ENCODE data around the gene TUBA4B. TPM values are rescaled to one million over a fixed set of nuclear protein-coding genes. Genes with fewer than 3 reads are reported as not detected.

Gene TUBA4B
- total RNA-seq, 1 donor from 2014 or later = 3.5 TPM

DNA sequence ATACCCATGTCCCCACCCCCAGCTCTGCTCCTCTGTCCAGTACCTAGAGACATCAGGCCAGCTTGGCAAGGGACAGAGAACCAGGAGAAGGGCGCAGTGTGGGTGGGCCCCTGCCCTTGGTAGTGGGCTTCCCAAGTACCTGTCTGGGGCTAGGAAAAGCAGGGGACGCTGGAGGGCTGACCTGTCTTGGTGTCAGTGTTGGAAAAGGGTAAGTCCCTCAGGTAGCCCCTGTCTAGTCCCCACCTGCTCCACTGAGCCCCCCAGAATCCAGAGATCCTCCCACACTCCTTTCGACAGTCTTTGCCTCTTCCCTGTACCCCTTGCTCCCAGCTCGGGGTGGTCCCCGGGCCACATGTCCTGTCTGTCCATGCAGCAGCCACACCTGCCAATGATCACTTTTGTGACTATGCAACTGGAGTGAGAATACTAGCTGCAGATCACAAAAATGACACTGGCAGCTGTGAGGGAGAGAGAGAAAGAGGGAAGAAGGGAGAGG, 40.7 kb downstream of the TUBA4B start:
- DNase-seq (no peak), ATAC-seq (no peak)
- no peak overlapping the region for H3K4me3 ChIP-seq
- H3K36me3 ChIP-seq = no peaks in the 10 kb centered on the region
- no peaks in the 10 kb centered on the region for H3K9me3 ChIP-seq
- H3K4me1 ChIP-seq = peaks cover 24% of the 10 kb centered on the region
- no peak for TF ChIP-seq CTCF (IDR thresholded peaks at IDR 0.05)
- no peaks in the 10 kb centered on the region for H3K27me3 ChIP-seq (ENCODE audit: low read depth)
- no peak overlapping the region for H3K27ac ChIP-seq
- intact Hi-C loops (cut with DNase I) = no loop called here

- Histone ChIP-seq H3K27me3 (ENCODE audit: low read depth) (peaks cover 8% of the 10 kb centered on the region), H3K9me3 (no peaks in the 10 kb centered on the region), H3K36me3 (no peaks in the 10 kb centered on the region), H3K4me3 (peak overlapping the region; percentile 61), H3K4me1 (peaks cover 23% of the 10 kb centered on the region), H3K27ac (peak overlapping the region; percentile 71)
- intact Hi-C loops (cut with DNase I) = no loop called here
- peak; percentile 99 for TF ChIP-seq CTCF (IDR thresholded peaks at IDR 0.05)
- ATAC-seq (peak; percentile 96 to 97), DNase-seq (peak; percentile 93)
Measured at GRCh38 chr2:219294356-219295351, 41.6 kb downstream of the TUBA4B start.

DNA sequence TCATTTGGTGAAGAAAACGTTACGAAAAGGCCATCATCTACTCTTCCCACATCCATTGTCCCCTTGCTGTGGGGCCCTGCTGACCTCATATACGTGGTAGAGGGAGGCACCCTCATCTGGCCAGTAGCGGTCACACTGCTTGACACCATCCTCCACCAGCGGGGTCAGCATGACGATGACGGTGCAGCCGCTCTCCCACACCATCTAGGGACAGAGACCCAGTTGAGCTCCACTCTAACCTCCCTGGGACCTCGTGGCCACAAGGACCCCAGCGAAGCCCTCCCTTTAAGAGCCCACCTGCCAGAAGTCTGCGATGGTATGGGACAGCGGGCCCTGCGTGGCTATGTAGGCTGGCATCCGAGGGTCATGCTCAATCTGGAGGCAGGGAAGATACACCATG, 43.1 kb downstream of the TUBA4B start:
- Histone ChIP-seq H3K27ac (no peak overlapping the region), H3K4me3 (no peak overlapping the region), H3K36me3 (no peaks in the 10 kb centered on the region), H3K4me1 (peaks cover 21% of the 10 kb centered on the region), H3K27me3 (ENCODE audit: low read depth) (peaks cover 14% of the 10 kb centered on the region), H3K9me3 (no peaks in the 10 kb centered on the region)
- no peak for ATAC-seq
- no peak for DNase-seq
- TF ChIP-seq CTCF (IDR thresholded peaks at IDR 0.05) = no peak
- intact Hi-C loops (cut with DNase I) = no loop called here

- Histone ChIP-seq H3K4me3 (no peak overlapping the region), H3K4me1 (peaks cover 21% of the 10 kb centered on the region), H3K36me3 (no peaks in the 10 kb centered on the region), H3K27ac (no peak overlapping the region), H3K9me3 (no peaks in the 10 kb centered on the region), H3K27me3 (ENCODE audit: low read depth) (peaks cover 20% of the 10 kb centered on the region)
- ATAC-seq (no peak), DNase-seq (no peak)
- no peak for TF ChIP-seq CTCF (IDR thresholded peaks at IDR 0.05)
- intact Hi-C loops (cut with DNase I) = no loop called here
Measured at GRCh38 chr2:219296631-219297391, 43.8 kb downstream of the TUBA4B start.

DNA sequence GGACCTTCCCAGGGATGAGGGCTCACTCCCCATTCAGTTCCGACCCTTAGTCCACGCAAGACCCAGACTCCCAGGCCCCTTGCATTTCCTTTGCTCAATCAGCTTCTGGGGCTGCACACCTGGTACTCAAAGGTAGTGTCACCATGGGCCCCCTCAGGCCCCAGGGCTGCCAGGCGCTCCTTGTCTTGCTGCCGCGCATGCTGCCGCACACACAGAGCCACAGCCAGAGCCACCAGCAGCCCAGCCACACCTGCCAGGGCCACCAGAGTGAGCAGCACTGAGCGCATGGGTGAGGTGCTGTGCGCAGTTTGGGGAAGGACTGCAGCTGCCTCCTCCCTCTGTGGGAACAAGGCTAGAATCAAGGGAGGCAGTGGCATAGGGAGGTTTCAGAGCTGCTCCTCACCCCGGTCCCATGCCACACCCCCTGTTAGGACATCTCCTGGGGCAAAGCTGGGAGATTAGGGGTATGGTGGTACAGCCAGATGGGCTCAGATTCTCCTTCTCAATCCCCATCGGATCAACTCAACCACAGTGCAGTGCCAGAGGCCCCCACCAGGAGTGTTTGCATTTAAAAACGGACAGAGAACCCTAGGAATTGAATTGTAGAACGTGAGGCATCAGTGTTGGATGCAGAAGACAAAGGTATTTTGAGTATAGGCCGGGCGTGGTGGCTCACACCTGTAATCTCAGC, 44.9 kb downstream of the TUBA4B start:
- peaks cover 21% of the 10 kb centered on the region for H3K4me1 ChIP-seq
- intact Hi-C loops (cut with DNase I) = no loop called here
- ATAC-seq (no peak), DNase-seq (no peak)
- H3K27me3 ChIP-seq (ENCODE audit: low read depth) = peaks cover 27% of the 10 kb centered on the region
- no peaks in the 10 kb centered on the region for H3K36me3 ChIP-seq
- H3K27ac ChIP-seq = no peak overlapping the region
- H3K4me3 ChIP-seq = no peak overlapping the region
- TF ChIP-seq CTCF (IDR thresholded peaks at IDR 0.05) = no peak
- H3K9me3 ChIP-seq = no peaks in the 10 kb centered on the region
